Upper lobe of left lung (tissue), 4 donors: Measurements from ENCODE around the gene AMOTL2.

Experiments
- CTCF ChIP-seq, 6 experiments: fragments of 450-650 bp in 4 of 6; fragments of 200-600 bp in 2 of 6; sonication (generic) in 2 of 6; IDR thresholded peaks; one replicate each; pipeline ENCODE4 v1.5.1; 2016 to 2019; ENCODE audit warnings: antibody characterized with exemption in 6 of 6
- POLR2AphosphoS5 ChIP-seq, 2 donors: sonication (generic); formaldehyde crosslinking; IDR thresholded peaks; one replicate each; pipeline ENCODE4 v1.5.1; 2017; ENCODE audit warnings: antibody characterized with exemption in 2 of 2

- TF ChIP-seq CTCF (IDR thresholded peaks at IDR 0.05): peak in 3 of 6 experiments; percentile 5 to 63 (median 24)
- TF ChIP-seq POLR2AphosphoS5 (IDR thresholded peaks at IDR 0.05): peak; percentile 69 to 75
Measured at GRCh38 chr3:134312873-134313846, 61.1 kb downstream of the AMOTL2 start.
